SH-SY5Y (cell line): ENCODE data around the gene PHLPP1.

Experiments used
- GATA2 ChIP-seq: IDR thresholded peaks from 2 replicates; pipeline ENCODE4 v1.6.1; 2011; ENCODE audit warnings: mild to moderate bottlenecking, low read depth, low read length
- GATA3 ChIP-seq: IDR thresholded peaks from 2 replicates; pipeline ENCODE4 v1.6.1; 2011; ENCODE audit warnings: low read depth, mild to moderate bottlenecking, low read length, moderate library complexity

The PHLPP1 gene

GRCh38 chr18:62729487-62730386 lies 14.4 kb downstream of the PHLPP1 start:
- no peak for TF ChIP-seq GATA3
- TF ChIP-seq GATA2 = no peak

- TF ChIP-seq GATA3 (no peak), GATA2 (no peak)
These were observed 15.6 kb downstream of the PHLPP1 start for GRCh38 chr18:62730941-62731340.

GRCh38 chr18:62732617-62733016 lies 17.3 kb downstream of the PHLPP1 start:
- TF ChIP-seq GATA2 = no peak
- no peak for TF ChIP-seq GATA3

GRCh38 chr18:62734290-62734689 lies 18.9 kb downstream of the PHLPP1 start:
- TF ChIP-seq GATA2 = no peak
- TF ChIP-seq GATA3 = no peak

- TF ChIP-seq GATA3 (no peak), GATA2 (no peak)
These were observed 20.0 kb downstream of the PHLPP1 start for GRCh38 chr18:62735387-62735786.

GRCh38 chr18:62736077-62736855 lies 20.9 kb downstream of the PHLPP1 start:
- TF ChIP-seq GATA3 (no peak), GATA2 (no peak)

- TF ChIP-seq GATA2 = no peak
- TF ChIP-seq GATA3 = no peak
These were observed 22.0 kb downstream of the PHLPP1 start for GRCh38 chr18:62737241-62737873.

GRCh38 chr18:62738639-62739038 lies 23.3 kb downstream of the PHLPP1 start:
- TF ChIP-seq GATA2 (no peak), GATA3 (no peak)

- TF ChIP-seq GATA3 = no peak
- TF ChIP-seq GATA2 = no peak
These were observed 24.6 kb downstream of the PHLPP1 start for GRCh38 chr18:62739911-62740310.

GRCh38 chr18:62741118-62741566 lies 25.8 kb downstream of the PHLPP1 start:
- TF ChIP-seq GATA2 = no peak

- TF ChIP-seq GATA3 = no peak
- TF ChIP-seq GATA2 = no peak
These were observed 26.2 kb downstream of the PHLPP1 start for GRCh38 chr18:62741584-62741983.

GRCh38 chr18:62744076-62744968 lies 29.0 kb downstream of the PHLPP1 start:
- TF ChIP-seq GATA3 (no peak), GATA2 (no peak)

- no peak for TF ChIP-seq GATA2
- no peak for TF ChIP-seq GATA3
These were observed 29.9 kb downstream of the PHLPP1 start for GRCh38 chr18:62745089-62745751.
